Karpas-422 (cell line): Measurements from ENCODE around the gene MOV10L1. TPM values are rescaled to one million over a fixed set of nuclear protein-coding genes. Genes with fewer than 3 reads are reported as not detected.
A peak's percentile ranks its signal among the peaks of the same experiment; 100 is the strongest.

Experiments used
- DNase-seq: peaks from one replicate; pipeline ENCODE4 v3.0.0-alpha.2; 2015
- H2AFZ ChIP-seq: fragments of 200-600 bp; sonication (generic); 2 replicates; pipeline ENCODE4 v1.6.1; 2014; ENCODE audit warnings: antibody characterized with exemption, low read length, mixed read lengths
- H3K27ac ChIP-seq: fragments of 200-600 bp; sonication (generic); 2 replicates; pipeline ENCODE4 v1.5.1; 2014; ENCODE audit warnings: mild to moderate bottlenecking, low read length, moderate library complexity
- H3K27me3 ChIP-seq: fragments of 200-600 bp; sonication (generic); 2 replicates; pipeline ENCODE4 v1.6.1; 2014; ENCODE audit warnings: low read length, mixed read lengths
- H3K36me3 ChIP-seq: fragments of 200-600 bp; sonication (generic); 2 replicates; pipeline ENCODE4 v1.6.1; 2014; ENCODE audit warnings: low read length, mixed read lengths; ENCODE audit not compliant: insufficient read depth
- H3K4me1 ChIP-seq: fragments of 200-600 bp; sonication (generic); 2 replicates; pipeline ENCODE4 v1.6.1; 2014; ENCODE audit warnings: mild to moderate bottlenecking, low read length, mixed read lengths
- H3K4me2 ChIP-seq: fragments of 200-600 bp; sonication (generic); 2 replicates; pipeline ENCODE4 v1.6.1; 2014; ENCODE audit warnings: low read length, low read depth, mild to moderate bottlenecking; ENCODE audit not compliant: poor library complexity, severe bottlenecking
- H3K4me3 ChIP-seq: fragments of 200-600 bp; sonication (generic); 2 replicates; pipeline ENCODE4 v1.5.1; 2014; ENCODE audit warnings: mild to moderate bottlenecking, antibody characterized with exemption, low read length, mixed read lengths
- H3K79me2 ChIP-seq: fragments of 200-600 bp; sonication (generic); 2 replicates; pipeline ENCODE4 v1.6.1; 2014; ENCODE audit warnings: mild to moderate bottlenecking, low read length, mixed read lengths
- H3K9ac ChIP-seq: fragments of 200-600 bp; sonication (generic); 2 replicates; pipeline ENCODE4 v1.6.0; 2014; ENCODE audit warnings: low read length
- H3K9me2 ChIP-seq: fragments of 200-600 bp; sonication (generic), shearing (Covaris generic); replicated peaks from 2 replicates; pipeline ENCODE4 v1.6.0; 2014; ENCODE audit warnings: mild to moderate bottlenecking, low read length, moderate library complexity; ENCODE audit not compliant: insufficient read depth
- H3K9me3 ChIP-seq: fragments of 300-700, 200-600 bp; sonication (generic); 2 replicates; pipeline ENCODE4 v1.6.1; 2014; ENCODE audit warnings: low read length, mixed read lengths
- H4K20me1 ChIP-seq: fragments of 200-600 bp; sonication (generic); 2 replicates; pipeline ENCODE4 v1.6.1; 2014; ENCODE audit warnings: mild to moderate bottlenecking, antibody characterized with exemption, low read length, low read depth; ENCODE audit not compliant: insufficient read depth
- total RNA-seq: library from RNA; depleted of rRNA; stranded (reverse); fragments of >200 nt; shearing (Covaris generic); gene quantifications from 2 replicates; pipeline ENCODE4 v1.2.3, GENCODE V29; 2014; ENCODE audit warnings: low replicate concordance

MOV10L1 gene
- total RNA-seq, 1 experiment from 2014 or later, result 2.9 TPM

DNA sequence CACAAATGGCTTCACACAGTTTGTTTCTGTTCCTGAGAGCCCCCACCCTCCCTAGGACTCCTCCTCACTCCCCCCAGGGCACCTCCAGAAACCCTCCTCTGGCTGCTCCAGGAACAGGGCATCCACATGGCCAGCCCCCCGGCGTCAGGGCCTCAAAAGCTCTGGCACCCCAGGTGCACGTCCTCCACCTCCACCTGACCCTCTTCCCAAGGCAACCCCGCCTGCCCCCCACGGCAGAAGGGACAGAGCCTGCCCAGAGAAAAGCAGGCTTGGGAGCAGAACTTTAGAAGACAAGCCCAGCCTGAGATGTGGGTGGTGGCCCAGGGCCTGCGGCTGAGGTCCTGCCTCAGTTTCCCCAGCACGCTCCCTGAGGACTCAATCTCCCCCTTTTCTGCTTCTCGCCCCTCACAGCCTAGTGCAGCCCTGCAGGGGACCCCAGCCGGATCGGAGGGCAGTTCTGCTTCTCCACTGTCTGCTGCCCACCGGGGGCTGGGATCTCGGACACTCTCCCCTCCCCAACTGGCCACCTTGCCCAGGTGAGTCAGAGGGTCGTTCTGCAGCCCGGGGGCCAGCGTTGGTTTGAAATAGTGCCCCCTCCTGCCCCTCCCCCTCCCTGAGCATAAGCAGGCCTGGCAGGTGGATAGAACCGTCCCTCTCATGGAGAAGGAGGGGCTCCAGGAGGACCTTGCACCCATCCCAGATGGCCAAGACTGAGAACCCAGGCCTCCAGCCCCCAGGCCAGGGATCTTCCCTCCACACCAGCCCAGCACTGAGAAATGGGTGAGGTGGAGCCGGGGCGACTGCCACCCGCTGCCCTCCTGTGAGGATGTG is 93.5 kb downstream of the MOV10L1 start:
- Histone ChIP-seq H3K4me3 (no peak overlapping the region), H3K9ac (no peak overlapping the region), H3K4me2 (no peak overlapping the region), H4K20me1 (peaks cover 3% of the 10 kb centered on the region), H3K36me3 (no peaks in the 10 kb centered on the region), H2AFZ (no peak overlapping the region), H3K79me2 (peaks cover 16% of the 10 kb centered on the region), H3K4me1 (peaks cover 21% of the 10 kb centered on the region), H3K27me3 (no peaks in the 10 kb centered on the region), H3K9me2 (no peaks in the 10 kb centered on the region), H3K9me3 (no peaks in the 10 kb centered on the region), H3K27ac (no peak overlapping the region)
- DNase-seq, result no peak

DNA sequence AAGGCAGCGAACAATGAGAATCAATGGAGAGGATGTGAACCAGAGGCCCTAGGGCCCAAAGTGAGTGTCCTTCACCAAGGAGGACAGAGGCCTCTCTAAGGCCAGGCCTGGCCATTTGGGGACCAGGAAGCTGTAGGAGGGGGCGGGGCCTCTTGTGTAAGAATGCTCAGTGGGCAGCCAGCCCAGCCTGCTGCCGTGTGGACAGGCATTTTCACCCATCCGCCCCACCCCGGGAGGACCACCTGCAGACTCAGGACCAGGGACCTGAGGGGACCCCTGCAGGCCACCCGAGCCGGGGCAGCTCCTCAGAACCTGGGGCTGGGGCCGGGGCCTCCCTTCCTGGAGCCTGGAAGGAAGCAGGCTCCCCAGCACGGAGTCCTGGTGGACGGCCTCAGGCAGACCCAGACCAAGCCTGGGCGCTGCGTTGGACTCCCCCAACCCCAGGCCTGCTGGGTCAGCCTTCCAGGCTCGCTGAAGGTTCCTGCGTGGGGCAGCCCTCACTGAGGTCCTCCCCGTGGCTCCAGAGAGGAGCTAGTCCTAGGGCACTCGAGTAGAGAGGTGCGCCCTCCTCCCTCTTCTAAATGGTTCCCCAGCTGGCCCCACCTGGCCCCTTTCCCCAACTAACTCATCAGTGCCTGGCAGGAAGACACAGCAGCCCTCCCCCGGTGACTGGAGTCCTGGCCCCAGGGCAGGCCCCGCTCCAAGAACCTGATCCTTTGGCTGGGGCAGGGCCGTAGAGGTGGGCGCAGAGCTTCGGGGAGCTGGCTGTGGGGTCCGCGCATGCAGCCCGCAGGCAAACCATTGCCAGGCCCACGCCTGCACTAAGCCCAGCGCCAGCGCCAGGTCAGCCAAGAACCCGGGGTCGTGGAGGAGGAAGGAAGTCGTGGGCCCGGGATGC is 94.4 kb downstream of the MOV10L1 start:
- no peaks in the 10 kb centered on the region for H3K9me2 ChIP-seq
- no peak overlapping the region for H3K4me3 ChIP-seq
- peaks cover 21% of the 10 kb centered on the region for H3K79me2 ChIP-seq
- H3K4me2 ChIP-seq, result no peak overlapping the region
- H3K4me1 ChIP-seq, result peaks cover 30% of the 10 kb centered on the region
- H3K27ac ChIP-seq, result no peak overlapping the region
- H2AFZ ChIP-seq, result no peak overlapping the region
- H3K27me3 ChIP-seq, result no peaks in the 10 kb centered on the region
- no peak for DNase-seq
- no peaks in the 10 kb centered on the region for H3K9me3 ChIP-seq
- peaks cover 10% of the 10 kb centered on the region for H4K20me1 ChIP-seq
- no peak overlapping the region for H3K9ac ChIP-seq
- no peaks in the 10 kb centered on the region for H3K36me3 ChIP-seq

DNA sequence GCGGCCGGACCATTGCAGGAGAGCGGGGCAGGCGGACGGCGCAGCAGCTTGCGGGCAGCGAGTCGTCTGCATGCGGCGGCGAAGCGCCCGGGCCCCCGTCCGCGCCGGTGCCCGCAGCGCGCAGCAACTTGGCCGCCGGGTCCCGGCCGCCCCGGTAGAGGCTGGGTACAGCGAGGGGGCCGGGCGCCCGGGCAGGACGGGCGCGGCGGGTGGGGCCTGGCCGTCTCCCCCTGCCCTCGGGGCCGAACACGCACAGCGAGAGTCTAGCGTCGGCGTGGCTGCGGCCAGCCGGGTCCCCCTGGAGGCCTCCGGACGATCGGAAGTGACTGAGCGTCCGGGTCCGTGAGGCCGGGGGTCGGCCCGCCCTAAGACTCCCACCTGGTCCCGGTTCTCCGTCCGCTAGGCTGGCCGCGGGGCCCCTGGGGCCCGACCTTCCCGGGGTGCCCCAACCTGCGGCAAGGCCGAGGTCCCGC is 95.1 kb downstream of the MOV10L1 start:
- Histone ChIP-seq H3K4me2 (peak overlapping the region; percentile 65), H3K9me2 (no peaks in the 10 kb centered on the region), H3K9ac (peak overlapping the region; percentile 63), H3K4me1 (peaks cover 37% of the 10 kb centered on the region), H3K4me3 (peak overlapping the region; percentile 62; the same call in 1 of the 2 replicates), H3K9me3 (no peaks in the 10 kb centered on the region), H4K20me1 (peaks cover 14% of the 10 kb centered on the region), H3K27me3 (no peaks in the 10 kb centered on the region), H2AFZ (no peak overlapping the region), H3K79me2 (peaks cover 21% of the 10 kb centered on the region), H3K27ac (no peak overlapping the region), H3K36me3 (no peaks in the 10 kb centered on the region)
- no peak for DNase-seq

DNA sequence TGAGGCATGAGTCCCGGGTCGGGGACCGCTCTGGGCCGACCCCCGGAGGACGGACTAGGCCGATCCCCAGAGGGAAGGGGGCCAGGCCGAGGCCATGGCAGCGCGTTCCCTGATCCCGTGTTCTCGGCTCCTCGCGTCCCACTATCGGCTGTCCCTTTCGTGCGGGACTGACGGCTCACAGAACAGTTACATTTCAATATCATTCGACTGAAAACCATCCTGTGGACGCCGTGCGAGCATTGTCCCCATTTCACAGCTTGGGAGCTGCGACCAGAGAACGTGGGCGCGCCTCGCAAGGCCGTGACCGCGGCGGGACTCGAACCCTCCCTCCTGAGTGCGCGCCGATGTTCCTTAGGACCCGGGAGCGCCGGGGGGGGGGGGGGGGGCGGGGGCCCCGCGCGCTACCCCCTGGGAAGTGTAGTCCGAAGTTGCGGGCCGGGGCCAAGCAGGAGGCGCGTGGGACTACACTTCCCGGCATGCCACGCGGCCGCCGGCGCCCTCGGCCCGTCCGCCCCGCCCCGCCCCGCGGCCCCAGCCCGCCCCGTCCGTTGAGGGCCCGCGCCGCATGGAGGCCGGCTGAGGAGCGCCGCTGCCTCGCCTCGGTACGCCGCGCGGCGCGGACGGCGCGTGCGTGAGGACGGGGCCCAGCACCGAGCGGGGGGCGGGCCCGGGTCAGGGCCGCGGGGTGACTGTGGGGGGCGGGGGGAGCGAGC is 95.7 kb downstream of the MOV10L1 start, which contains the start of gene TRABD:
Gene TRABD, plus strand, starts transcription at position 539 of the 713 bp plus-strand sequence. CDS start 7,148 bp downstream, outside the sequence.
- H3K4me2 ChIP-seq, result peak within 1 kb of the TSS; percentile 99
- H2AFZ ChIP-seq, result 0 out of 2 replicates have a peak within 1 kb of the TSS, but pooled peaks have one; percentile 89
- H3K79me2 ChIP-seq, result peaks cover 21% of the 10 kb centered on the region
- H3K36me3 ChIP-seq, result no peaks in the 10 kb centered on the region
- peak within 1 kb of the TSS; percentile 99 for H3K4me3 ChIP-seq
- peak within 1 kb of the TSS; percentile 97 for H3K27ac ChIP-seq
- no peaks in the 10 kb centered on the region for H3K27me3 ChIP-seq
- peak; percentile 97 for DNase-seq
- peaks cover 14% of the 10 kb centered on the region for H4K20me1 ChIP-seq
- H3K9ac ChIP-seq, result peak within 1 kb of the TSS; percentile 97
- no peaks in the 10 kb centered on the region for H3K9me2 ChIP-seq
- H3K9me3 ChIP-seq, result no peaks in the 10 kb centered on the region
- H3K4me1 ChIP-seq, result peaks cover 43% of the 10 kb centered on the region

DNA sequence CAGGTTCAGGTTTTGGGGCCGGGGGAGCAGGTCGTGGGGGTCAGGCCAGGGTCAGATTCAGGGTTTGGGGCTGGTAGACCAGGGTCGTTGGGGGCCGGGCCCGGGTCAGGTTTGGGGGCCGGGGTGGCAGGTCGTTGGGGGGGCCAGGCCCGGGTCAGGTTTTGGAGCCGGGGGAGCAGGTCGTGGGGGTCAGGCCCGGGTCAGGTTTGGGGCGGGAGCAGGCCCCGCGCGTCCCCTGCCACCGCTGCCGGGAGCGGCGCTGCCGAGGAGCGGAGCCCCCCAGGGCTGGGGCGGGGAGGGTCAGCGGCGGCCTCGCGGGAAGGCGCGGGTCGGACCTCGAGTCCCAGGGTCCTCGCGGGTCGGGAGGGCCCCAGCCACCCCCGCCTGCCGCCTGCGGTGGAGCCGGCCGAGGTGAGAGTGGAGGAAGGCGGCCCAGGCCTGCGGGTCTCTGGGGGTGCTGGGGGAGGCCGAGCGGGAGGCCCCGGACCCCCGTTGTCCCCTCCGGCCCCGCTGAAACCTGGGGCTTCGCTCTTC is 96.4 kb downstream of the MOV10L1 start:
- Histone ChIP-seq H4K20me1 (peaks cover 14% of the 10 kb centered on the region), H3K9me2 (no peaks in the 10 kb centered on the region), H3K9me3 (no peaks in the 10 kb centered on the region), H3K36me3 (no peaks in the 10 kb centered on the region), H3K27ac (peak overlapping the region; percentile 97), H3K4me3 (peak overlapping the region; percentile 99), H3K79me2 (peaks cover 21% of the 10 kb centered on the region), H2AFZ (no peak overlapping the region), H3K4me1 (peaks cover 50% of the 10 kb centered on the region), H3K4me2 (peak overlapping the region; percentile 99), H3K9ac (peak overlapping the region; percentile 97), H3K27me3 (no peaks in the 10 kb centered on the region)
- DNase-seq, result peak; percentile 54

DNA sequence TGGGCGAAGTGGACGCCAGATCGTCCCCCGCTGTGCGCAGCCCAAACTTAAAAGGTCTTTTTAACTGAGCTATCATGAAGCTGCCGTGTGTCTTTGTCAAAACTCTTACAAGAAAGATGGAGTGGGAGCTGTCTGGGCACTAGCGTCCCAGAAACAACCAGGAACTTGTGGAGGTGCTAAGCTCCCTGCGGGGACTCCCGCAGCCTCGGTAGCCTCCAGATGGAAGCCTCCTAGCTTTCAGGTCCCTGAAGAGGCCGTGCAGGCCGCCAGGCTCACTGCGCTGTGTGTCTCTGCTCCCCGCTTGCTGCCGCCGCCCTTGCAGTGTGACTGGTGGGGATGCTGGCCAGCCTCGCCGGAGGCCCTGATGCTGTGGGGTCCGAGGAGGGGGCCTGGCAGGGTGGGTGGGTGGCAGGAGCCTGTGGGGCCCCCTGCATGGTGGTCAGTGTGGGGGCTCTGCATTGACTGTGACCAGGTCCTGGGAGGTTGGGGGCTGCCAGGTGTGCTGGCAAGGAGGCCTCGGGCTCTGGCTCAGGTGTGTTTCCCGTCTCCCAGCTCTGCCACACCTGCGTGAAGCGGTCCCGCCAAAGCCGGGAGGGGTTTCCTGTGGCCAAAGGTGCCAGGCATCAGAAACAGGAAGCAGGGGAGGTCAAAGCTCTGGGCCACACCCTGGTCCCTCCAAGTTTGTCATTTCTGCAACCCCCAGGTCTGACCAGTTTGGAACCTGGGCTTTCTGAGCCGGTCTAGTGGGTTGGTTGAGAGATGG is 97.1 kb downstream of the MOV10L1 start:
- H2AFZ ChIP-seq, result no peak overlapping the region
- no peaks in the 10 kb centered on the region for H3K36me3 ChIP-seq
- peaks cover 25% of the 10 kb centered on the region for H3K79me2 ChIP-seq
- peak overlapping the region; percentile 99 for H3K4me2 ChIP-seq
- H3K27ac ChIP-seq, result peak overlapping the region; percentile 97
- H3K9me3 ChIP-seq, result no peaks in the 10 kb centered on the region
- H4K20me1 ChIP-seq, result peaks cover 14% of the 10 kb centered on the region
- peak overlapping the region; percentile 97 for H3K9ac ChIP-seq
- H3K27me3 ChIP-seq, result no peaks in the 10 kb centered on the region
- peak overlapping the region; percentile 99 for H3K4me3 ChIP-seq
- H3K9me2 ChIP-seq, result no peaks in the 10 kb centered on the region
- H3K4me1 ChIP-seq, result peaks cover 57% of the 10 kb centered on the region
- peak; percentile 63 for DNase-seq

DNA sequence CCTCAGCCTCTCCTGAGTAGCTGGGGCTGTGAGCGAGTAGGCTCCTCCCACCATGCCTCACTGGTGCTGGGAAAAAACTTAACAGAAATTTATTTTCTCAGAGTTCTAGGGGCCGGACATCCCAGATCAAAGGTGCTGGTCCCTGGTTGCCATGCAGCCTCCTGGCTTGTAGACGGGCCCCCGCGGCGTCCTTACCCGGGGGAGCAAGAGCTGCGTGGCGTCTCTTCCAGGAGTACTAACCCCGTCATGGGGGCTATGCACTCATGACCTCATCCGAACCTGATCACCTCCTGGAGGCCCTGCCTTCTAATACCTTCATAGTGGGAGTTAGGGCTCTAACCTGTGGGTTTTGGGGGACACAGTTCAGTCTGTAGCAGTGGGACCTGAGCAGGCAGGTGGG is 98.5 kb downstream of the MOV10L1 start:
- H3K79me2 ChIP-seq, result peaks cover 39% of the 10 kb centered on the region
- H3K36me3 ChIP-seq, result no peaks in the 10 kb centered on the region
- H3K4me3 ChIP-seq, result peak overlapping the region; percentile 66; the same call in 1 of the 2 replicates
- peak overlapping the region; percentile 70 for H3K4me2 ChIP-seq
- peaks cover 71% of the 10 kb centered on the region for H3K4me1 ChIP-seq
- H2AFZ ChIP-seq, result no peak overlapping the region
- peak overlapping the region; percentile 97 for H3K27ac ChIP-seq
- peak overlapping the region; percentile 74 for H3K9ac ChIP-seq
- peaks cover 14% of the 10 kb centered on the region for H4K20me1 ChIP-seq
- H3K27me3 ChIP-seq, result no peaks in the 10 kb centered on the region
- H3K9me3 ChIP-seq, result no peaks in the 10 kb centered on the region
- H3K9me2 ChIP-seq, result no peaks in the 10 kb centered on the region
- no peak for DNase-seq
